ENCODE data around the gene FUCA2. TPM values are rescaled to one million over a fixed set of nuclear protein-coding genes. Genes with fewer than 3 reads are reported as not detected.

Gene FUCA2
- total RNA-seq, 4 donors from 2014 or later, result 19.4 to 28.4 (median 23.9) TPM

DNA sequence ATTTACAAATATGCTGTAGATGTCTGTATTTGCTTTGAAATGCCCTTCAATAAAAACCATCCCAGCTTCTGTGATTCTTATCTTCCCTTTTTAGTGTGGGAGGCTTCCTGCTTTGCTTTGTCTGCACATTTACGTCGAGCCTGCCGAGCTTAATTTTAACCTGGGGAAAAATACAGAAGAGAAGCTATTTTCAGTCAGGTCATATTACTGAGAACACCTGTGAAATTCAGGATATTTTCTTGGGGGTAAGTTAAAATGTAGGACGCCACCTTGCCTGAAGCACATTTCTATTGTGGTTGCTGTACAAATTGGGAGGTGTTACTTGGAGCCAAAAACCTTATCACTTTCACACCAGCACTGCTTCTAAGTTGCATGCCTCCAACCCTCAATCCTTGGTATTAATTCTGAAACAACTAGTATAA is 43.6 kb upstream of the FUCA2 start:
- Histone ChIP-seq H3K27me3 (no peaks in the 10 kb centered on the region), H3K4me3 (no peak overlapping the region), H3K36me3 (no peaks in the 10 kb centered on the region), H3K4me1 (no peaks in the 10 kb centered on the region), H3K9me3 (no peaks in the 10 kb centered on the region), H3K27ac (no peak overlapping the region)
- no peak for TF ChIP-seq EP300 (IDR thresholded peaks at IDR 0.05)
- no peak for TF ChIP-seq POLR2A (IDR thresholded peaks at IDR 0.05)
- TF ChIP-seq POLR2AphosphoS5 (IDR thresholded peaks at IDR 0.05), result no peak
- TF ChIP-seq, protein P1, sequence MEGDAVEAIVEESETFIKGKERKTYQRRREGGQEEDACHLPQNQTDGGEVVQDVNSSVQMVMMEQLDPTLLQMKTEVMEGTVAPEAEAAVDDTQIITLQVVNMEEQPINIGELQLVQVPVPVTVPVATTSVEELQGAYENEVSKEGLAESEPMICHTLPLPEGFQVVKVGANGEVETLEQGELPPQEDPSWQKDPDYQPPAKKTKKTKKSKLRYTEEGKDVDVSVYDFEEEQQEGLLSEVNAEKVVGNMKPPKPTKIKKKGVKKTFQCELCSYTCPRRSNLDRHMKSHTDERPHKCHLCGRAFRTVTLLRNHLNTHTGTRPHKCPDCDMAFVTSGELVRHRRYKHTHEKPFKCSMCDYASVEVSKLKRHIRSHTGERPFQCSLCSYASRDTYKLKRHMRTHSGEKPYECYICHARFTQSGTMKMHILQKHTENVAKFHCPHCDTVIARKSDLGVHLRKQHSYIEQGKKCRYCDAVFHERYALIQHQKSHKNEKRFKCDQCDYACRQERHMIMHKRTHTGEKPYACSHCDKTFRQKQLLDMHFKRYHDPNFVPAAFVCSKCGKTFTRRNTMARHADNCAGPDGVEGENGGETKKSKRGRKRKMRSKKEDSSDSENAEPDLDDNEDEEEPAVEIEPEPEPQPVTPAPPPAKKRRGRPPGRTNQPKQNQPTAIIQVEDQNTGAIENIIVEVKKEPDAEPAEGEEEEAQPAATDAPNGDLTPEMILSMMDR (IDR thresholded peaks at IDR 0.05), result no peak
- 67 to 68% methylated on average over 4 of the region's 4 CpGs for WGBS, 2 donors (ENCODE audit: low coverage in 1 of 2)
- no peak for ATAC-seq

GRCh38 chr6:143553337-143553736 is 41.8 kb upstream of the FUCA2 start:
- no peak for ATAC-seq
- TF ChIP-seq EP300 (IDR thresholded peaks at IDR 0.05) (no peak), POLR2A (IDR thresholded peaks at IDR 0.05) (no peak), POLR2AphosphoS5 (IDR thresholded peaks at IDR 0.05) (no peak)
- TF ChIP-seq, protein P1 (IDR thresholded peaks at IDR 0.05), result no peak
- WGBS, 2 donors (ENCODE audit: low coverage in 1 of 2), result 80 to 91% methylated on average over 1 to 2 of the region's 2 CpGs

DNA sequence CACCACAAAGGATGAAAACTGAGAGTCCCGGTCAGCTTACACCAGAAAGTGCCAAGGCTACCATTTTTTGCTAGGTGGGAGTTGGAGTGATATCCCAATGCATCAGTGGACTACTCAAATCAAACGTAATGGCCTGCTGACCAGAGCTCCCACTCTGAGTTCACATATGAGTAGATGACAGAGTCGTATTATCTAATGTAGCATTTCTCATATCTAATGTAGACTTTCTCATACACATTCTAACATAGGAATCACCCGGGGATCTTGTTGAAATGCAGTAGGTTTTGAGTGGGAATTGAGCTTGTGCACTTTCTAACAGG is 38.4 kb upstream of the FUCA2 start:
- Histone ChIP-seq H3K9me3 (no peaks in the 10 kb centered on the region), H3K27ac (no peak overlapping the region), H3K27me3 (no peaks in the 10 kb centered on the region), H3K36me3 (no peaks in the 10 kb centered on the region), H3K4me3 (no peak overlapping the region), H3K4me1 (no peaks in the 10 kb centered on the region)
- no peak for ATAC-seq
- 80 to 100% methylated on average over 4 of the region's 4 CpGs for WGBS, 2 donors (ENCODE audit: low coverage in 1 of 2)
- TF ChIP-seq POLR2AphosphoS5 (IDR thresholded peaks at IDR 0.05) (no peak), POLR2A (IDR thresholded peaks at IDR 0.05) (no peak), EP300 (IDR thresholded peaks at IDR 0.05) (no peak)
- TF ChIP-seq, protein P1 (IDR thresholded peaks at IDR 0.05), result no peak

More at GRCh38 chr6:143553337-143553736, 41.8 kb upstream of the FUCA2 start:
- no peaks in the 10 kb centered on the region for H3K36me3 ChIP-seq
- no peaks in the 10 kb centered on the region for H3K4me1 ChIP-seq
- no peaks in the 10 kb centered on the region for H3K9me3 ChIP-seq
- H3K27me3 ChIP-seq, result no peaks in the 10 kb centered on the region
- no peak overlapping the region for H3K27ac ChIP-seq
- H3K4me3 ChIP-seq, result no peak overlapping the region

DNA sequence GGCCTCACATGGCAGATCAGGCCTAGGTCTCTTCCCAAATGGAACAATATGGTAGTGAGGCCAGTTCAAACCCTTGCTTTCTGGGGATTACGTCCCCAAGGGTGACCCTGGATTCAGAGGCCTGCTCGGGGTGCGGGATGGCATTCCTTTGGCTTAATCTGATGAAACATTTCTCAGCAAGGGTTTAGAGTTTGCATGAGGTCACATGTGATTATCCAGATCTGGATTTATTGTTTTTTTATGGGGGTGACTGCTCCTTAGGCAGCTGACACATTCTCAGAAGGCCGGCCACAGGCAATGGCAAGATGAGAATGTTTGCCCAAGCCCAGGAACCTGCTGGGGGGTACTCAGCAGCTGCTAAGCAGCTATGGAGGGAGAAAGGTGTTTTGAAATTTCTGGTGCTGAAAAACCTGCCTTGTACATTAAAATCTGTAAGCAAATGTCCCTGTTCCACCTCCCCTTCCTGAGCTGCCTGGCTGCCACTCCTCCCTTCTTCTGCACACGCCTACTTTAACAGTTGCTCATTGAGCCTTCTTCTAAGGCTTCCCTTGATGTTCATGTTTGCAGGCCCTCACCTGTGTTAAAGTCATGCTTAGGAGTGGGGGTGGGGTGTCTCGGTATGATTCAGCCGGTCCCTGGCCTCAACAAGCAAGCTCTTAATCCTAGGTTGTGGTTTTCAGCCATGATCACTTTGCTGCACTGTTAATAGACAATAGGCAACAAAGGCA is 37.9 kb upstream of the FUCA2 start:
- TF ChIP-seq POLR2A (IDR thresholded peaks at IDR 0.05) (no peak), POLR2AphosphoS5 (IDR thresholded peaks at IDR 0.05) (no peak), EP300 (IDR thresholded peaks at IDR 0.05) (no peak)
- TF ChIP-seq, protein P1 (IDR thresholded peaks at IDR 0.05), result no peak
- Histone ChIP-seq H3K27me3 (no peaks in the 10 kb centered on the region), H3K9me3 (no peaks in the 10 kb centered on the region), H3K36me3 (no peaks in the 10 kb centered on the region), H3K27ac (no peak overlapping the region), H3K4me1 (no peaks in the 10 kb centered on the region), H3K4me3 (no peak overlapping the region)
- ATAC-seq, result no peak
- 100% methylated on average over 1 to 5 of the region's 7 CpGs for WGBS, 2 donors (ENCODE audit: low coverage in 1 of 2)

DNA sequence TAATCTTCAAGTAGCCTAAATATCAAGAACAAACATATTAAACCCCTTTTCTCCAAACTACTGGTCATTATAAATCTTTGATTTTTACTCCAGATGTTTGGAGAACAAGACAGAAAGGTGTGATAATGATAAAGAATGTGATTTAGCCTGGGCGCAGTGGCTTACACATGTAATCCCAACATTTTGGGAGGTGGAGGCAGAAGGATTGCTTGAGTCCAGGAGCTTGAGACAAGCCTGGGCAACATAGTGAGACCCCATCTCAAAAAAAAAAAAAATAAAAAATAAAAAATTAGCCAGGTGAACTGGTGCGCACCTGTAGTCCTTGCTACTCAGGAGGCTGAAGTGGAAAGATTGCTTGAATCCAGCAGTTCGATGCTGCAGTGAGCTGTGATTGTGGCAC is 35.1 kb upstream of the FUCA2 start:
- H3K36me3 ChIP-seq, result no peaks in the 10 kb centered on the region
- TF ChIP-seq, protein P1 (IDR thresholded peaks at IDR 0.05), result no peak
- no peak for TF ChIP-seq POLR2AphosphoS5 (IDR thresholded peaks at IDR 0.05)
- no peak for TF ChIP-seq EP300 (IDR thresholded peaks at IDR 0.05)
- TF ChIP-seq POLR2A (IDR thresholded peaks at IDR 0.05), result no peak
- 95 to 100% methylated on average over 1 to 3 of the region's 3 CpGs for WGBS, 2 donors (ENCODE audit: low coverage in 1 of 2)

More for the DNA sequence above, 35.1 kb upstream of the FUCA2 start:
- Histone ChIP-seq H3K27ac (no peak overlapping the region), H3K4me3 (no peak overlapping the region), H3K27me3 (no peaks in the 10 kb centered on the region), H3K9me3 (no peaks in the 10 kb centered on the region), H3K4me1 (no peaks in the 10 kb centered on the region)
- no peak for ATAC-seq
